22Rv1 (cell line): ENCODE data around the gene COBL.

Source experiments
- H3K27ac ChIP-seq: fragments of 450-650 bp; 2 replicates; pipeline ENCODE4 v1.5.1; 2017
- CTCF ChIP-seq: fragments of 450-650 bp; IDR thresholded peaks from 2 replicates; pipeline ENCODE4 v1.5.1; 2017; ENCODE audit warnings: mild to moderate bottlenecking
- ZFX ChIP-seq: fragments of 450-650 bp; IDR thresholded peaks from 2 replicates; pipeline ENCODE4 v1.6.1; 2017; ENCODE audit warnings: antibody characterized with exemption, borderline replicate concordance

Gene COBL

DNA sequence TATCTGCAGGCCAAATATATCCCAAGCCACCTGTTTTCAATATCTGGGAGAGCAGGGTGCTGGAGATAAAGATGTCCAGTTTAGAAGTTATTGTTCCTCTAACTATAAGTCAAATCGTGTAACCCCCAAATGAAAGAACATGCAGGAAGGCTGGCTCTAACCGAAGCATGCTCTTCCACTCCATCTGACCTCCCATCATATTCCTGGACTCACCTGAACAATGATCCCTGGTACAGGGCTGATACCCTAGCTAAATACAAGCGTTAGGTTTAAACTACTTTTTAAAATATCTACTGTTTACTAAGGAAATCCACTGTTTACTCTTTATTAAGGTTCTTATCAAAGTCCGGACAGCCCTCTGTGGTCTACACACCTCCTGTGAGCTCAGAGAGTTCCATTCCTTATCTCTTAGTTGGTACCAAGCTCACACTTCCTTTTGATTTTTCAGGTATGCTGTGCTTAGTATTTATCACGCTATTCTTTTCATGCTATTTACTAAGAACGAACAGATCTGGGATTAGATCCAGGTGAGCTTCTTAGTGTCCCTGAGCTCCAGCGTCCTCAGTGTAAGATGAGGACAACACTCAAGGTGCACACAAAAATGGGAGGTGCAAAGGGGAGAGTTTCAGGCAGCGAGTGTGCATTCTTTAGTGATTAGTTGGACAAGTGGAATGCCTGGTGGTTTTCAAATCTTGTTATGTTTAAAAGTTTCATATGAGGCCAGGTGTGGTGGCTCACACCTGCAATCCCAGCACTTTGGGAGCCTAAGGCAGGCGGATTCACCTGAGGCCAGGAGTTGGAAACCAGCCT, 23.6 kb upstream of the COBL start:
- TF ChIP-seq ZFX = no peak
- TF ChIP-seq CTCF = no peak
- no peak overlapping the region for H3K27ac ChIP-seq

DNA sequence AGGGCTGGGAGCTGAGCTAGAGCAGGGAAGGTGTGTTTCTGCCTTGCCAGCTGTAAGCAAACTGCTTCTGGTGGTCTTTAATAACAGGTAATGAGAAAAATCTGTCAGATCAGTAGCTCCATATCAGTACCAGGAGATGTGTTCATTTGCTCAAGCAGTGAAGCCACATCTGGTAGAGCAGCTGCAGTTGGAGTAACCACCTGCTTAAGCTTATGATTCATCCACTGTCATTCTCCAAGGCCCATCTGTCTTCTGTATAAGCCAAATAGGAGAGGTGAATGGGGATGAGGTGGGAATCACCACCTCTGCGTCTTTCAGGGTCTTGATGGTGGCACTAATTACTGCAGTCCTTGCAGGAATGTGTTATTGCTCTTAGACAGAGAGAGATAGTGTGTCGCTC, 18.4 kb upstream of the COBL start:
- TF ChIP-seq CTCF (no peak), ZFX (no peak)

DNA sequence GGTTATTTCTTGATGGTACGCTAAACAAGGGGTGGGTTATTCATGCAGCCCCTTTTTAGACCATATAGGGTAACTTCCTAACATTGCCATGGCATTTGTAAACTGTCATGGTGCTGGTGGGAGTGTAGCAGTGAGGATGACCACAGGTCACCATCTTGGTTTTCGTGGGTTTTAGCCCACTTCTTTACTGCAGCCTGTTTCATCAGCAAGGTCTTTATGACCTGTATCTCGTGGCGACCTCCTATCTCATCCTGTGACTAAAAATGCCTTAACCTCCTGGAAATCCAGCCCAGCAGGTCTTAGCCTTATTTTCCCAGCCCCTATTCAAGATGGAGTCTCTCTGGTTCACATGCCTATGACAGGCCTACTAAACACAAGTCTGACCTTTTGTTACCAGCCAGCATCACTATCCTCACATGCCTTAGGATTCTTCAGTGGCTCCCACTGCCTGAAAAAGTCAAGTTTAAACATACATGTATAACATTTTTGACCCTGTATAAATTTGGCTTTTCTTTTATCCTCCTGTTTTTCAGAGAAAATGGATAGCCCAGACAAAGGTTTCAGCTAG, 13.2 kb upstream of the COBL start:
- TF ChIP-seq CTCF (no peak), ZFX (no peak)
- no peak overlapping the region for H3K27ac ChIP-seq

More for the DNA sequence above, 18.4 kb upstream of the COBL start:
- no peak overlapping the region for H3K27ac ChIP-seq

DNA sequence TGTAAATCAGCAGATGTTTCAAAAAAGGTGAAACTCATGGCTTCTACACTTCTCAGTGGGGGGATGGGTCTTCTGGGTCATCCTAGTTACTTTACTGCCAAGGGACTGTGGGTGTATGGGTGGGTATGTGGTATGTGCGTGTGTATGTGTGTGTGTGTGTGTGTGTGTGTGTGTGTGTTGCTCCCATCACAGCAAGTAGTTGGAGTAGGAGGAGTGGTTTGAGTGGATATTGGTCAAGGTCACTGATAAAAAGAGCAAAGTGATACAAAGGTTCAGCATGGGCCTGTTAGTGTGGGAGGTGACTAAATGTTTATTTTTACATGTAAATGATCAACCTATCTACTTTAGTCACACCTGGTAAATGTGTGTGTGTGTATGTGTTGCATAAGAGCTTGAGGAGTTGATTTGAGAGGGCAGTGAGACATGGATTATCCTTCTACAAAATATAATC, 11.8 kb upstream of the COBL start:
- H3K27ac ChIP-seq = no peak overlapping the region
- no peak for TF ChIP-seq CTCF
- no peak for TF ChIP-seq ZFX

GRCh38 chr7:51327287-51327717, 10.7 kb upstream of the COBL start:
- TF ChIP-seq ZFX (no peak), CTCF (no peak)
- H3K27ac ChIP-seq = no peak overlapping the region

GRCh38 chr7:51326656-51327286, 10.2 kb upstream of the COBL start:
- H3K27ac ChIP-seq = no peak overlapping the region

More at GRCh38 chr7:51326656-51327286, 10.2 kb upstream of the COBL start:
- no peak for TF ChIP-seq CTCF
- no peak for TF ChIP-seq ZFX
